ENCODE results near the gene DNAJA1.

The DNAJA1 gene

DNA sequence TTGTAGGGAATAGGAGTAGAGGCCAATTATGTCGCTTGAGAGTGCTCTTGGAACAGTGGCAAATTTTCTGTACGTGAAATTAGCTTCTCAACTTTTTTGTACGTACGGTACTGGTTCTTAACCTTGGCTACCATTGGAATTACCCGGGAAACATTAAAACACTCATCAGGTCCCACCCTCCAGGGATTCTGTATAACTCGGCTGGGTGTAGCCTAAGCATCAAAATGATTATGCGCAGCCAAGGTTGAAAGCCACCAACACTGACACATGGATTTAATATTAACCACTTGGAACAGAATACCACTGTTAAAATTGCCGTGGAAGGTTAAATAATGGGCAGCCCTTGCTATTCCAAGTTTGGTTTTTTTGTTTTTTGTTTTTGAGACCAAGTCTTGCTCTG, 17.4 kb downstream of the DNAJA1 start:
- TF ChIP-seq, protein P1, sequence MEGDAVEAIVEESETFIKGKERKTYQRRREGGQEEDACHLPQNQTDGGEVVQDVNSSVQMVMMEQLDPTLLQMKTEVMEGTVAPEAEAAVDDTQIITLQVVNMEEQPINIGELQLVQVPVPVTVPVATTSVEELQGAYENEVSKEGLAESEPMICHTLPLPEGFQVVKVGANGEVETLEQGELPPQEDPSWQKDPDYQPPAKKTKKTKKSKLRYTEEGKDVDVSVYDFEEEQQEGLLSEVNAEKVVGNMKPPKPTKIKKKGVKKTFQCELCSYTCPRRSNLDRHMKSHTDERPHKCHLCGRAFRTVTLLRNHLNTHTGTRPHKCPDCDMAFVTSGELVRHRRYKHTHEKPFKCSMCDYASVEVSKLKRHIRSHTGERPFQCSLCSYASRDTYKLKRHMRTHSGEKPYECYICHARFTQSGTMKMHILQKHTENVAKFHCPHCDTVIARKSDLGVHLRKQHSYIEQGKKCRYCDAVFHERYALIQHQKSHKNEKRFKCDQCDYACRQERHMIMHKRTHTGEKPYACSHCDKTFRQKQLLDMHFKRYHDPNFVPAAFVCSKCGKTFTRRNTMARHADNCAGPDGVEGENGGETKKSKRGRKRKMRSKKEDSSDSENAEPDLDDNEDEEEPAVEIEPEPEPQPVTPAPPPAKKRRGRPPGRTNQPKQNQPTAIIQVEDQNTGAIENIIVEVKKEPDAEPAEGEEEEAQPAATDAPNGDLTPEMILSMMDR (conservative IDR thresholded peaks at IDR 0.05; ENCODE audit: low read depth, low read length): no peak
- H3K4me3 ChIP-seq (ENCODE audit: low read length): no peak overlapping the region

DNA sequence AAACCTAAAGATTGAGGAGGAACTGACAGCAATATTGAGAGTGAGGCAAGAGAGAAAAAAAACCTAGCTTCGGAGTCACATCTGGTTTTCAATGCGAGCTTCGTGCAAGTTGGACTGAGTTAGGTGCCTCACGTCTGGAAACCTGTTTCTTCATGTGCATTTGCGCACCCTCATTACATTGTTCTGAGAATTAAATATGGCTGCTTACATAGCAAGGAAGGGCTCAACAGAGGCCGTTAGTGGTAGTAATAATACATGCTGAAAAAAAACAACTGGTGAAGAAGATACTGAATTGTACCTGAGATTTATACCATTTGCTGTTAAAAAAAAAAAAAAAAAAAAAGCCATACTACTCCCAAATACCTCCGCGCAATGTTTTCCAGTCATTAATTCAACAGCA, 18.6 kb downstream of the DNAJA1 start:
- H3K4me3 ChIP-seq (ENCODE audit: low read length): peak overlapping the region; percentile 62
- TF ChIP-seq, protein P1 (conservative IDR thresholded peaks at IDR 0.05; ENCODE audit: low read depth, low read length): no peak
- no peak for DNase-seq (ENCODE audit: low read depth)

More for the DNA sequence above, 17.4 kb downstream of the DNAJA1 start:
- no peak for DNase-seq (ENCODE audit: low read depth)

DNA sequence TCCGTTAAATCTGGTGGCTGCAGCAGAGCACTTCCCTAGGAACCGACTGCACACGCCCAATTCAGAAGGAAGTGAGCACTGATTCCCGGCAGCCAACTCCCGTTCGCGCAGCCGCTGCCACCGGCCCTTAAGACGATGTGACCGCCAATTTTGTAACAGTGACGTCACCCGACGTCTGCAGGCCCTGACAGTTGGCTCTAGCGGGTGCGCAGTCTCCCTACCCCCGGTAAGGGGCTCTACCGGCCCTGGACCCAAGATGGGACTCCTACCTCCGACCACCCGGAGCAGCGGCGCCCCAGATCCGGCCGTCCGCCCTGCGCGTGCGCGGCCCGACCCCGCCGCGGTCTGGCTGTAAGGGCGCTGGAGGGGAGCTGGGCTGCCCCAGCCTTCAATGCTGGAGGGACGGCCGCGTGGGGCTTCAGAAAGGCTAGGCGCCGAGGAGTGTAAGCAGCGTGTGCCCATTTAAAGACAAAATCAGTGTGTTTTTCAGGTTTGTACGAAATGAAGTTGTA, 19.1 kb downstream of the DNAJA1 start:
- DNase-seq (ENCODE audit: low read depth): peak; percentile 65
- TF ChIP-seq, protein P1 (conservative IDR thresholded peaks at IDR 0.05; ENCODE audit: low read depth, low read length): no peak
- H3K4me3 ChIP-seq (ENCODE audit: low read length): peak overlapping the region; percentile 62

DNA sequence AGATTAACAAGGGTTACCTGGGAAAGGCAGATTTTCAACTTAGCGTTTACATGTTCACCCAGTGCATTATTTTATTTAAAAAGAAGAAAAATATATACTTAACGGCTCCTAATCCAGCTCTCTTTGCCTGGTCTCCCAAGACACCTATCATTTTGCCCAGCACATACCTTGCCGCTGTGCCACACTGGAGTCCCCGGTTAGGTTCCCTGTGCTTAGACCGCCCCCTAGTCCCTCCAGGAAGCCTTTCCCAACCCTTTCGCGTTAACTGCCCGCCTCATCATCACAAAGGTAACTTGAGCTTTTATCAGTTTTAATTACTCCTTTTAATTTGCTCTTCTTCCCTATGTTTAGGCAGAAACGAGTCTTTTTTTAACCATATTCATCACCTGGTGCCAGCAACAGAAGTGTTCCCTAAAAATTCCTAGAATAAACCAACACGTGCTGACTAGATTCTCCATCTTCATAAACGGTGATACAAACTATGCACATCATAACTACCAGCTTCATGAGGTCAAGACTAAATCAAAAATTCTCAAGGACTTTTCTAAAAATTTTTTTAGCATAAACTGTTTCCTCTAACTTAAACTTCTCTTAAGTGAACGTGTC, 19.7 kb downstream of the DNAJA1 start:
- peak overlapping the region; percentile 62 for H3K4me3 ChIP-seq (ENCODE audit: low read length)
- TF ChIP-seq, protein P1 (conservative IDR thresholded peaks at IDR 0.05; ENCODE audit: low read depth, low read length): peak; percentile 52
- DNase-seq (ENCODE audit: low read depth): no peak

DNA sequence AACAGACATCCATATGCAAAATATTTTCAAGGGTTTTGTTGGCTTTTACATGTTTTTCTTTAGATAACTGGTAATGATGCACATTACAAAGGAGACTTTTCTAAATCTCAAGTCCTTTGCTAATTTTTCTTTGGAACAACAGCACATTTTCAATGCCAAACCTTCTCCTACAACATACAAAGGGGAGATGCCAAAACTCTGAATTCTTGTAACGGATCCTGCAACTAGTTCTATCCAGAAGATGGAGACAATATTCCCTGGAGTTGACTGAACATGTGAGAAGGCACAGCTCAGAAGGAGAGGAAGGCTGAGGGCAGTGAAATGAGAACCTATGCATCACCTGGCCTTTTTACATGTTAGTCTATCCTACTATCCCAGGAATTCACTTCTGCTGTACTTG, 21.0 kb downstream of the DNAJA1 start:
- no peak for DNase-seq (ENCODE audit: low read depth)
- TF ChIP-seq, protein P1 (conservative IDR thresholded peaks at IDR 0.05; ENCODE audit: low read depth, low read length): no peak

DNA sequence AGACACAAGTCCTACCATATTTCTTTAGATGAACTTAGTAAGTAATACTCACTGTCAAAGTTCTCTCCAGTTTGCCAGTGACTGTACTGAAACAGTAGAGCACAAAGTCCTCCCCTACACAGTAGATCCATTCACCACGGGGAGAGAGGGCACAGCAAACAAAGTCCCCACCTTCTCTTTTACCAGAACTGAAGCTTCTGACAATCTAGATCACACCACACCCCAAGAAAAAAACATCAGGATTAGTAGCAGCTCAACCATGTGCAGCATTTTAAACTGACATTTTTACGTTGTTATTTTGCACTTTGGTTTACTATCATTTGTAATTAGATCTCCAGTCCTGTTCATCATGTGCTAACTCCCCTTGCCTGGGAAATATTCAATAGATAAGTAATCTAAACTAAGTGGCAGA, 23.0 kb downstream of the DNAJA1 start:
- TF ChIP-seq, protein P1 (conservative IDR thresholded peaks at IDR 0.05; ENCODE audit: low read depth, low read length): no peak
- no peak overlapping the region for H3K4me3 ChIP-seq (ENCODE audit: low read length)
- DNase-seq (ENCODE audit: low read depth): no peak

More for the DNA sequence above, 21.0 kb downstream of the DNAJA1 start:
- no peak overlapping the region for H3K4me3 ChIP-seq (ENCODE audit: low read length)

DNA sequence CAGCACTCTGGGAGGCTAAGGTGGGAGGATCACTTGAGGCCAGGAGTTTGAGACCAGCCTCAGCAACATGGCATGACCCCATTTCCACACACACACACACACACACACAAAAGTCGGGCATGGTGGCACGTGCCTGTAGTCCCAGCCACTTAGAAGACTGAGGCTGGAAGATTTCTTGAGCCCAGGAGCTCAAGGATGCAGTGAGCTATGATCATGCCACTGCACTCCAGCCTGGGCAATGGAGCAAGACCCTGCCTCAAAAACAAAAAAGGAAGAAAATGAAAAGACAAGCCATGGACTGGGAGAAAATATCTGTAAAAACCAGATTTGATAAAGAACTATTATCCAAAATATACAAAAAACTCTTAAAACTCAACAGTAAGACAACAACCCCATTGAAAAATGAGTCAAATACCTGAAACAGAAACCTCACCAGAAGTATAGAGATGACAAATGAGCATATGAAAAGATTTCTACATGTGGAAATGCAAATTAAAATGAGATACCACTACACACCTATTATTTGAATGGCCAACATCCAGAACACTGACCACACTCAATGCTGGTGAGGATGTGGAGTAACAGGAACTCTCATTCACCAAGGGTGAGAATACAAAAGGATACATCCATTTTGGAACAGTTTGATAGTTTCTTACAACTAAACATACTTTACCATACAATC, 24.7 kb downstream of the DNAJA1 start:
- DNase-seq (ENCODE audit: low read depth): no peak
- TF ChIP-seq, protein P1 (conservative IDR thresholded peaks at IDR 0.05; ENCODE audit: low read depth, low read length): no peak
- H3K4me3 ChIP-seq (ENCODE audit: low read length): no peak overlapping the region
